Progenitor cell of endocrine pancreas (in vitro differentiated cells): ENCODE measurements around the gene WDR83. TPM values are rescaled to one million over a fixed set of nuclear protein-coding genes. Genes with fewer than 3 reads are reported as not detected.
A peak's percentile ranks its signal among the peaks of the same experiment; 100 is the strongest.

Source experiments
- DNase-seq: peaks from one replicate; pipeline ENCODE4 v3.0.0; 2021; ENCODE audit warnings: low spot score; ENCODE audit not compliant: unreplicated experiment
- H3K27ac Mint-ChIP-seq: 2 replicates; pipeline ENCODE4 v1.8.0; 2021; ENCODE audit warnings: mild to moderate bottlenecking, moderate library complexity, mixed read lengths
- H3K27me3 Mint-ChIP-seq: 2 replicates; pipeline ENCODE4 v1.8.0; 2021; ENCODE audit warnings: mixed read lengths
- H3K36me3 Mint-ChIP-seq: 2 replicates; pipeline ENCODE4 v1.8.0; 2022; ENCODE audit warnings: mixed read lengths; ENCODE audit not compliant: insufficient read depth
- H3K4me1 Mint-ChIP-seq: 2 replicates; pipeline ENCODE4 v1.8.0; 2021; ENCODE audit warnings: low read depth, mixed read lengths
- H3K4me3 Mint-ChIP-seq: 2 replicates; pipeline ENCODE4 v1.8.0; 2021; ENCODE audit warnings: low read depth, mild to moderate bottlenecking, moderate library complexity, mixed read lengths
- H3K9me3 Mint-ChIP-seq: 2 replicates; pipeline ENCODE4 v1.8.0; 2021; ENCODE audit warnings: low read depth, mixed read lengths
- total RNA-seq: library from RNA; stranded (reverse); gene quantifications from 2 replicates; pipeline ENCODE4 v1.2.1, GENCODE V29; 2021
- TF ChIP-seq, protein P1 (sequence below): fragments of 200-600 bp; sonication (generic); IDR thresholded peaks from one replicate; pipeline ENCODE4 v1.5.0; 2021; ENCODE audit warnings: antibody characterized with exemption, mild to moderate bottlenecking; ENCODE audit not compliant: unreplicated experiment

WDR83 gene
- total RNA-seq, 1 donor from 2014 or later = 17.2 TPM

DNA sequence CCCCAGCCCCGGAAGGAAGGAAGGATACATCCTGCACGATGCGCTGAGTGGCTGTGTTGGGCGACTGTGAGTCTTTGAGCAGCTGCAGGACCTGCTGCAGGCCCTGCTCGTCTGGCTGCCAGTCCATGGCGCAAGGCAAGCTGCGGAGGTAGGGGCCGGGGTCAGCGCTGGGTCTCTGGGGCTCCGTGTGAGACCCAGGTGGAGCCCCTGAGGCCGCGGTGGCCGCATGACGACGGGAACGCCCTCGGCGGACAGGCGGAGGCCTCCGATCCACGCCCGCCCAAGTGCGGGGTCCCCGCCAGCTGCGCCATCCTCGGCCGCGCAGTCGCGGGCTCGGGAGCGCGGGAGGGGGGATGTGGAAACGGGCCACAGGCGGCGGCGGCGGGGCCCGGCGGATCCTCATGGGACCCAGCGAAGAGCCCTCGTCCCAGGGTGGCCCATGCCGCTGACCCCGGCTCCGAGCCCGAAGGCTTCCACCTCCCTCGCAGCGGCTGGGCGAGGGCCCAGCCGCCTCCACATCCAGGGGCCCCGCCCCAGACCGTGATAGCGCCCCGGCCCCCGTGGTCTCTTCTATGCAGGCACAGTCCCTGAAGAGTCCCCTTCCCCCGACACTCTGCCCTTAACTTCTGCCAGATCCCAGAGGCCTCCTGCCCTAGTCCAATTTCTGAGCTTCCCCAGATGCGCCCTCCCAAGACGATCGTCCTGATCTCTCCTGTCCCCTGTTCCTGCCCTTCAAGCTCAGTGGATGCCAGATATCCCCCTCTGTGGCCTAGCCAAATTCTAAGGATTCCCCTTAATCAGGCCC is 54.4 kb downstream of the WDR83 start:
- H3K4me1 Mint-ChIP-seq = peaks cover 19% of the 10 kb centered on the region
- peak overlapping the region; percentile 96 for H3K4me3 Mint-ChIP-seq
- H3K27ac Mint-ChIP-seq = peak overlapping the region; percentile 99
- DNase-seq = no peak
- no peaks in the 10 kb centered on the region for H3K9me3 Mint-ChIP-seq
- peaks cover 5% of the 10 kb centered on the region for H3K36me3 Mint-ChIP-seq
- TF ChIP-seq, protein P1, sequence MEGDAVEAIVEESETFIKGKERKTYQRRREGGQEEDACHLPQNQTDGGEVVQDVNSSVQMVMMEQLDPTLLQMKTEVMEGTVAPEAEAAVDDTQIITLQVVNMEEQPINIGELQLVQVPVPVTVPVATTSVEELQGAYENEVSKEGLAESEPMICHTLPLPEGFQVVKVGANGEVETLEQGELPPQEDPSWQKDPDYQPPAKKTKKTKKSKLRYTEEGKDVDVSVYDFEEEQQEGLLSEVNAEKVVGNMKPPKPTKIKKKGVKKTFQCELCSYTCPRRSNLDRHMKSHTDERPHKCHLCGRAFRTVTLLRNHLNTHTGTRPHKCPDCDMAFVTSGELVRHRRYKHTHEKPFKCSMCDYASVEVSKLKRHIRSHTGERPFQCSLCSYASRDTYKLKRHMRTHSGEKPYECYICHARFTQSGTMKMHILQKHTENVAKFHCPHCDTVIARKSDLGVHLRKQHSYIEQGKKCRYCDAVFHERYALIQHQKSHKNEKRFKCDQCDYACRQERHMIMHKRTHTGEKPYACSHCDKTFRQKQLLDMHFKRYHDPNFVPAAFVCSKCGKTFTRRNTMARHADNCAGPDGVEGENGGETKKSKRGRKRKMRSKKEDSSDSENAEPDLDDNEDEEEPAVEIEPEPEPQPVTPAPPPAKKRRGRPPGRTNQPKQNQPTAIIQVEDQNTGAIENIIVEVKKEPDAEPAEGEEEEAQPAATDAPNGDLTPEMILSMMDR = no peak
- H3K27me3 Mint-ChIP-seq = no peaks in the 10 kb centered on the region

DNA sequence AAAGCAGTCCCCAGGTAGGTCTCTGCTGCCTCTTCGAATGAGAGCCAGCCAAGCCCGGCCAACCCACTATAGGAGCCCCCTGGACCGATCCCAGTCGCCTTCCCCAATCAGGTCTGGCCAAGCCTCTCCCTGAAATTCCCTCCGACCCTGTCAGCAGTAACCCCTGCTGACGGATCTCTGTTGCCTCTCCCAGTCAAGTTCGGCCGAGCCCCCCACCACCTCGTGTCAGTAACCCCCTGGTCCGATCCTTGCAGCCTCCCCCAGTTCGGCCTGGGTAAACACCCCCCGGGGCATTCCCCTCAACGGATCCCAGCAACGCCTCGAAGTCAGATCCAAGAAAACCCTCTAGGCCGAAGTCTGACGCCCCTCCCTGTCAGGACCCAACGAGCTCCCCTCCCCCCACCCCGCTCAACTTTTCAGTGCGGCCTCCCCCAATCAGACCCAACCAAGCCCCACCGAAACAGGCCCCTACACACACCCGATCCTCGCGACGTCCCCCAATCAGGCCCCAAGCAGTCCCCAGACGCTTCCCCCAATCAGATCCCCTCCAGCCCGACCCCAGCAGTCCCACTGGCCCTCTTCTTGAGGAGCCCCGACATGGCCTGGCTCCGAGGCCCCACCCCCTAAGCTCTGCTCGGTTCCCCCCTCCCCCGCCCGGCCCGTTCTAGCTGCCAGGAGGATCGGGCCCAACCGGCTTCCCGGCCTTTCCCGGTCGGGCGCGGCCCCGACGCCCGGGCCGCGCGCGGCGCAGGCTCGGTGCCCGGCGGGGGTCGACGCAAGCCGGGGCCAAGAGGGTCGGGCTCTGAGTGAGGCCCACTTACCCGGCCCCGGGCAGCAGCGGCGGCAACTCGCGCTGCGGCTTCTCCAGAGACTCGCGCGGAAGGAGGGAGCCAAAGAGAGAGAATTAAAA is 55.3 kb downstream of the WDR83 start:
- no peaks in the 10 kb centered on the region for H3K27me3 Mint-ChIP-seq
- H3K9me3 Mint-ChIP-seq = no peaks in the 10 kb centered on the region

DNA sequence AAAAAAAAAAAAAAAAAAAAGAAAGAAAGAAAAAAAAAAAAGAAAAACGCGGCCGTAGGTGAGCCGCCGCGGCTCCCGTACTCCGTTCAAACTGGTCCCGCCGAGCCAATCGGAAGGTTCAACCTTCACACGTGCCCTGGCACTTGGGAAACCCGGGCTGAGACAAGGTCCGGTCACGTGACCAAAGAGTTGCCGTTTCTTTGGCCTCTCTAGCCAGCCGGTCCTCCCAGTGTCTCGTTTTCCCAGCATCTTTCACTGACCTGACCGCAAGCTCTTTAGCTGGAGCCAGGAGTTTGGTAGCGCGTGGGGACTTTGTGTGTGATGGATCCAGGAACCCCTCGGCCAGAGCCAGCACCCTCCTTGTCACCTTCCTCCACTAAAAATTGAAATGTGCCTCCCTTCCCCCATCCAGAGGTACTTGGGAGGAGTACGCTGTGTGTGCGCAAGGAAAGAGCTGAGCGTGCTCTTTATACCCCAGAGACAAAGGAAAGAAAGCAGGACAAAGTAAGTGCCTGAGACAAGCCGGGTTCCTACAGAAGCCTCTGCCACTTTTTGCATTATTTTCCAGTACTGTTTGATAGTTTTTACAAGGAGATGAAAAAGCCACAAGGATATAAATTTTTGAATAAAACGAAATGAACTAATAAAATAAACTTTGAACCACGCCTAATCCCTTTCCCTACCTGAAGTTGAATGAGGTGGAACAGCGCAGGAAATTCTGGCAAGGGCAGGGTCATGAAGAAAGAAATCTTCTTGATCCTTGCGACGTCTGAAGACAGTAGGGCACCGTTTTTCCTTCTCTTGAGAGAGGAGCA is 56.2 kb downstream of the WDR83 start:
- peak overlapping the region; percentile 99 for H3K27ac Mint-ChIP-seq
- peak overlapping the region; percentile 94 for H3K4me3 Mint-ChIP-seq
- TF ChIP-seq, protein P1 = no peak
- peaks cover 19% of the 10 kb centered on the region for H3K4me1 Mint-ChIP-seq
- H3K36me3 Mint-ChIP-seq = peaks cover 1% of the 10 kb centered on the region
- DNase-seq = peak; percentile 86
- no peaks in the 10 kb centered on the region for H3K27me3 Mint-ChIP-seq
- no peaks in the 10 kb centered on the region for H3K9me3 Mint-ChIP-seq

More for the DNA sequence above, 55.3 kb downstream of the WDR83 start:
- TF ChIP-seq, protein P1 = no peak
- Mint-ChIP-seq H3K4me1 (peaks cover 19% of the 10 kb centered on the region), H3K4me3 (peak overlapping the region; percentile 96), H3K27ac (peak overlapping the region; percentile 99), H3K36me3 (peaks cover 1% of the 10 kb centered on the region)
- peak; percentile 65 for DNase-seq

DNA sequence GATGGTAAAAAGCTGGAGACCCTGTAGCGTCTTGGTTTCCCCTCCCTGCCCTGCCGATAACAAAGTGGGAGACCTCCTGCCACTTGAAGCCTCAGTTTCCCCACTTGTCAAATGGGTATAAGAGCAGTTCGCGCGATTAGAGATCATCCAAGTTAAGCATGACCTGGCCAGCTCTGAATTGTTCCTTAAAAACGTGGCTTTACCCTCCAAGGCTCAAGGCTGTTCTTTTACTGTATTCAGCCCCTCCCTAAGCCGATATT is 56.7 kb downstream of the WDR83 start:
- DNase-seq = no peak
- H3K36me3 Mint-ChIP-seq = peaks cover 1% of the 10 kb centered on the region
- peak overlapping the region; percentile 99 for H3K27ac Mint-ChIP-seq
- H3K4me1 Mint-ChIP-seq = peaks cover 19% of the 10 kb centered on the region
- H3K4me3 Mint-ChIP-seq = peak overlapping the region; percentile 94
- H3K9me3 Mint-ChIP-seq = no peaks in the 10 kb centered on the region
- no peaks in the 10 kb centered on the region for H3K27me3 Mint-ChIP-seq
- TF ChIP-seq, protein P1 = no peak
